A673 (cell line): ENCODE results near the gene FOXN4. TPM values are rescaled to one million over a fixed set of nuclear protein-coding genes. Genes with fewer than 3 reads are reported as not detected.

Experiments used
- BruUV-seq: library from RNA; stranded (reverse); fragments of 400-500 nt; replicated peaks from 2 replicates; lab custom pipeline; 2021; lab: Mats Ljungman, UMichigan
- CTCF ChIA-PET: fragments of 300-600 bp; sonication (Branson Sonifier 250); formaldehyde crosslinking; loops from one replicate; lab custom pipeline; 2022; ENCODE audit warnings: antibody characterized with exemption; lab: Charles Lee
- POLR2A ChIA-PET: fragments of 300-600 bp; sonication (Branson Sonifier 250); formaldehyde crosslinking; loops from one replicate; lab custom pipeline; 2022; ENCODE audit warnings: antibody characterized with exemption; ENCODE audit not compliant: low non-redundant PET; lab: Charles Lee
- DNase-seq: peaks from one replicate; pipeline ENCODE4 v3.0.0-alpha.2; 2015; ENCODE audit warnings: low spot score
- H3K27ac ChIP-seq: fragments of 200-600 bp; sonication (generic); 2 replicates; pipeline ENCODE4 v1.5.1; 2016; ENCODE audit warnings: mixed run types, low read depth, mild to moderate bottlenecking, mixed read lengths, antibody characterized with exemption, low read length; ENCODE audit not compliant: poor library complexity, severe bottlenecking
- H3K27me3 ChIP-seq: fragments of 200-600 bp; sonication (generic); replicated peaks from 2 replicates; pipeline ENCODE4 v1.6.1; 2017; ENCODE audit warnings: mixed run types, low read depth, mild to moderate bottlenecking, mixed read lengths, antibody characterized with exemption, low read length; ENCODE audit not compliant: insufficient read depth, poor library complexity
- H3K36me3 ChIP-seq: fragments of 200-600 bp; sonication (generic); 2 replicates; pipeline ENCODE4 v1.6.1; 2016; ENCODE audit warnings: mixed run types, mild to moderate bottlenecking, mixed read lengths, antibody characterized with exemption, low read length; ENCODE audit not compliant: insufficient read depth, poor library complexity, severe bottlenecking
- H3K4me1 ChIP-seq: fragments of 200-600 bp; sonication (generic); 2 replicates; pipeline ENCODE4 v1.6.1; 2017; ENCODE audit warnings: mixed run types, mild to moderate bottlenecking, mixed read lengths, antibody characterized with exemption, low read length; ENCODE audit not compliant: insufficient read depth, poor library complexity, severe bottlenecking
- H3K4me3 ChIP-seq: fragments of 200-600 bp; sonication (generic); 2 replicates; pipeline ENCODE4 v1.5.1; 2016; ENCODE audit warnings: low read depth, mixed run types, mild to moderate bottlenecking, mixed read lengths, low read length; ENCODE audit not compliant: poor library complexity, severe bottlenecking
- H3K9me3 ChIP-seq: fragments of 200-600 bp; sonication (generic); 2 replicates; pipeline ENCODE4 v1.6.1; 2016; ENCODE audit warnings: mixed run types, low read depth, mild to moderate bottlenecking, mixed read lengths, antibody characterized with exemption, low read length; ENCODE audit not compliant: poor library complexity, severe bottlenecking
- CTCF ChIP-seq: fragments of 300-800, 200-600 bp; sonication (generic); conservative IDR thresholded peaks from 2 replicates; pipeline ENCODE4 v1.5.1; 2017; ENCODE audit warnings: low read depth, mild to moderate bottlenecking, antibody characterized with exemption, low read length, moderate library complexity, mixed read lengths
- EZH2 ChIP-seq: fragments of 200-600 bp; sonication (generic); IDR thresholded peaks from 2 replicates; pipeline ENCODE4 v1.6.1; 2017; ENCODE audit warnings: borderline replicate concordance, low read depth, mild to moderate bottlenecking, mixed read lengths, antibody characterized with exemption, low read length; ENCODE audit not compliant: poor library complexity, severe bottlenecking
- intact Hi-C: fragments of 100-400 bp; cut with micrococcal nuclease; formaldehyde crosslinking; loops from one replicate; pipeline ENCODE4 v1.10.0; 2022; ENCODE audit not compliant: unreplicated experiment
- total RNA-seq: library from RNA; stranded (reverse); gene quantifications from 2 replicates; pipeline ENCODE4 v1.2.3, GENCODE V29; 2021

Gene FOXN4
- total RNA-seq, 1 experiment from 2014 or later, result not detected

GRCh38 chr12:109240365-109240764 lies 68.7 kb downstream of the FOXN4 start:
- Histone ChIP-seq H3K27me3 (no peaks in the 10 kb centered on the region), H3K27ac (no peak overlapping the region), H3K4me1 (no peaks in the 10 kb centered on the region), H3K9me3 (no peaks in the 10 kb centered on the region), H3K36me3 (no peaks in the 10 kb centered on the region), H3K4me3 (no peak overlapping the region)
- intact Hi-C loops, result no loop called here
- POLR2A ChIA-PET, result no interaction called here
- CTCF ChIA-PET, result no interaction called here
- DNase-seq, result no peak
- no peak for TF ChIP-seq CTCF
- no peak for TF ChIP-seq EZH2
- no TSS peak for BruUV-seq

DNA sequence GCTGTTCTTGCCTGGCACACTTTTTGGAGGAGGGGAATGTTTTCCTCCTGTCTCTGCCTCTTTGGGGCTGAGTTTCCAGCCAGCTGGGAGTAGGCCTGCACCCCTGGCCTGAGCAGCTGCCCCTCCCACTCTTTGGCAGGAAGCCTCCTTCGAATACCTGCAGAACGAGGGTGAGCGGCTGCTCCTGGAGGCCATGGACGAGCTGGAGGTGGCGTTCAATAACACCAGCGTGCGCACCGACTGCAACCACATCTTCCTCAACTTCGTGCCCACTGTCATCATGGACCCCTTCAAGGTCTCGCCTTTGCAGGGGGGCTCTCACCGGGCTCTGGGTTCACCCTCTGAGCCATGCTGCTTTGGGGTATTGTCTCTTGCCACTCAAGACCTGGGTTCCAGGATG lies 69.4 kb downstream of the FOXN4 start:
- no peak for DNase-seq
- BruUV-seq, result no TSS peak
- TF ChIP-seq CTCF (no peak), EZH2 (no peak)
- no peak overlapping the region for H3K4me3 ChIP-seq
- H3K36me3 ChIP-seq, result no peaks in the 10 kb centered on the region
- intact Hi-C loops, result no loop called here
- H3K27ac ChIP-seq, result no peak overlapping the region
- ChIA-PET CTCF (no interaction called here), POLR2A (no interaction called here)
- no peaks in the 10 kb centered on the region for H3K9me3 ChIP-seq
- H3K4me1 ChIP-seq, result no peaks in the 10 kb centered on the region
- H3K27me3 ChIP-seq, result no peaks in the 10 kb centered on the region

- ChIA-PET POLR2A (no interaction called here), CTCF (no interaction called here)
- TF ChIP-seq EZH2 (no peak), CTCF (no peak)
- Histone ChIP-seq H3K4me1 (no peaks in the 10 kb centered on the region), H3K9me3 (no peaks in the 10 kb centered on the region), H3K27me3 (no peaks in the 10 kb centered on the region), H3K27ac (no peak overlapping the region), H3K36me3 (no peaks in the 10 kb centered on the region), H3K4me3 (no peak overlapping the region)
- intact Hi-C loops, result no loop called here
- no TSS peak for BruUV-seq
- no peak for DNase-seq
Measured at GRCh38 chr12:109239179-109239578, 69.9 kb downstream of the FOXN4 start.
